Activated CD4-positive, alpha-beta memory T cell treated with anti-CD3 and anti-CD28 coated beads, Interleukin-2, amount 10 ng/mL, durations not matched to agents 7 days and 5 days (primary cell): Measurements from ENCODE around the gene EMP1. TPM values are rescaled to one million over a fixed set of nuclear protein-coding genes. Genes with fewer than 3 reads are reported as not detected.

Source experiments
- CTCF ChIA-PET: fragments of 350-600 bp; sonication (Branson Sonifier 250); formaldehyde crosslinking; loops from one replicate; lab custom pipeline; 2021; ENCODE audit warnings: antibody characterized with exemption, inconsistent platforms; lab: Charles Lee
- POLR2A ChIA-PET: fragments of 350-600 bp; sonication (Branson Sonifier 250); formaldehyde crosslinking; loops from one replicate; lab custom pipeline; 2021; ENCODE audit warnings: antibody characterized with exemption; lab: Charles Lee
- DNase-seq: peaks from one replicate; pipeline ENCODE4 v3.0.0-alpha.2; 2020
- H3K27ac Mint-ChIP-seq: one replicate; pipeline ENCODE4 v1.8.0; 2021; ENCODE audit warnings: mild to moderate bottlenecking, mixed read lengths
- H3K27me3 Mint-ChIP-seq: one replicate; pipeline ENCODE4 v1.8.0; 2021; ENCODE audit warnings: mixed read lengths
- H3K36me3 Mint-ChIP-seq: one replicate; pipeline ENCODE4 v1.8.0; 2021; ENCODE audit warnings: low read depth, mixed read lengths
- H3K4me1 Mint-ChIP-seq: one replicate; pipeline ENCODE4 v1.8.0; 2021; ENCODE audit warnings: mixed read lengths
- H3K4me3 Mint-ChIP-seq: one replicate; pipeline ENCODE4 v1.8.0; 2021; ENCODE audit warnings: mild to moderate bottlenecking, mixed read lengths
- H3K9me3 Mint-ChIP-seq: one replicate; pipeline ENCODE4 v1.8.0; 2021; ENCODE audit warnings: mixed read lengths
- total RNA-seq, 2 experiments: library from RNA; stranded (reverse); gene quantifications; one replicate each; pipeline ENCODE4 v1.2.3, GENCODE V29; 2021

EMP1 gene
- total RNA-seq, 2 experiments from 2014 or later = 90.4 to 101 TPM

DNA sequence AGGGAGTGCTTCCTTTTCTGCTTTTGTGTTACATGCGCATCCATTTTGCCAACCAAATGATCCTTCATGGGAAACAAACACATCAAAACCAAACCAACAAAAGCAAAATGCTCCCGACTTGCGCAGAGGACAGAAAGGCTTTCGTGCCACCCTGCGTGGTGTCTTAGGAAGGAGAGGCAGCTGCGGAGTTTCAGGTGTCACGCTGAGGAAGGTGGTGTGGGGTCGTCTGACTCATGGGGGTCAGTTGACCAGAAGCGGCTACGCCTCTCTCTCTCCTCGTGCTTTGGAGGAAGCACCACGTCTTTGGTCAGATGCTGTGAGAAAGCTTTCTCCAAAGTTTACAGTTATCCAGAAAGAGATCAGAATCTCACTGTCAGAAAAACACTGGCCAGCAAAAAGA, 7.9 kb downstream of the EMP1 start:
- peaks cover 12% of the 10 kb centered on the region for H3K36me3 Mint-ChIP-seq
- no peaks in the 10 kb centered on the region for H3K9me3 Mint-ChIP-seq
- ChIA-PET CTCF (interaction anchor here (0.6 to 1.0 kb wide), 2 partner anchors 8 to 106 kb away, joined by 3 to 4 read pairs; partner anchors contain the start of gene EMP1), POLR2A (interaction anchor here (1.3 kb wide), 1 partner anchor 8 kb away, joined by 4 read pairs; the partner anchor contains the start of gene EMP1)
- peaks cover 67% of the 10 kb centered on the region for H3K4me1 Mint-ChIP-seq
- H3K27ac Mint-ChIP-seq = no peak overlapping the region
- no peak overlapping the region for H3K4me3 Mint-ChIP-seq
- no peak for DNase-seq
- no peaks in the 10 kb centered on the region for H3K27me3 Mint-ChIP-seq

DNA sequence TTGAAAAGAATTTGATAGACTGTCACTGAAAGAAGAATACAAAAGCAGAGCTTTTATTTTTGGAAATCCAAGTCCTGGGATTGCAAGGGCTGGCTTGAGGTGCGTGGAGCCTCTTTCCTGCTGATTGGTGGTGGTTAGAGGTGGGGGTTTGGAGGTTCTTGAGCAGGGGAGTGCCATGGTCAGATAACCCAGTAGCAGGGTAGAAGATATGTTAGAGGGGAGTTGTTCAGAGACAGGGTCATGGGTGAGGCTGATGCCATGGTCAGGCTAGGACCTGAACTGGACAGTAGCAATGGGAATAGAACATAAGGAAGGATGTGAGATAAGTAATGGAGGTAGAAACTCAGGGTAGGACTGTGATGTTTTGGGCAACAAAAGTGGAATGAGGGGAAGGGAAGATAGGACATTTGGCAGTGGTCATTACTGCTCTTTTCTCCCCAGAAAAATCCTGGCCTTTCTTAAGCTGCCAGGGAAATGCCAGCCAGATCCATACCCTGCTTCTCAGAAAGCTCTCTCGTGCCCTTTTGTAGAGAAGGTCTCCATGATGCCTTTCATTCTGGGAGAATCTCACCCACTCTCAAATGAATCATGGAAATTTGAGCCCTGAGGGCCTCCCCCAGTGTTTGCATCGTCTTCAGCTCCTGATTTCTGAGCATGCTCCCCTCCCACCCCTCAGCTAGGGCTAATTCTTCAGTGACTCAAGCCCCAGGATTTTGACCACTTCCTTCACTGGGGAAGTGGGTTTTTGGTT, 9.5 kb downstream of the EMP1 start:
- Mint-ChIP-seq H3K27ac (peak overlapping the region; percentile 29), H3K4me1 (peaks cover 67% of the 10 kb centered on the region), H3K36me3 (peaks cover 4% of the 10 kb centered on the region), H3K27me3 (no peaks in the 10 kb centered on the region), H3K4me3 (no peak overlapping the region), H3K9me3 (no peaks in the 10 kb centered on the region)
- DNase-seq = peak; percentile 33
- ChIA-PET POLR2A (interaction anchor here (1.0 to 2.1 kb wide), 4 partner anchors 8 to 105 kb away, joined by 3 to 10 read pairs (median 6); partner anchors contain the start of gene EMP1), CTCF (interaction anchor here (1.6 to 2.3 kb wide), 2 partner anchors 9 to 105 kb away, joined by 3 to 9 read pairs; no protein-coding TSS in a partner anchor)

DNA sequence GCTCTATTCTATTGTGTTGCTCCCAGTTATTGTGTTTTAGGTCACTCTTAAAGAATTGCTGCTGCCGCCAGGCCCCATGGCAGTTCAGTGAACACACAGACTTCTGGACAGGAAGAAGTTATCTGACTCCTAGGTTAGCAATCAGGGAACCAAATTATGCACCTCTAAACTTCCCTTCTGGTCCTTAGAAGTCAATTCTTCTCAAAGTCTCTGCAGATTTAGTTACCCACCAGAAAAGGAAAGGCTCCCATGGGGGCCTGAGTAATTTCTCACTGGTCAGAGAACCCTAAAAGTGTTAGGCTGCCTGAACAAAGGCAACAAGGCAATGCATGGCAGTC, 10.0 kb downstream of the EMP1 start:
- ChIA-PET CTCF (interaction anchor here (0.9 to 2.3 kb wide), 4 partner anchors 9 to 160 kb away, joined by 3 to 9 read pairs (median 4); no protein-coding TSS in a partner anchor), POLR2A (interaction anchor here (1.0 to 2.1 kb wide), 3 partner anchors 9 to 105 kb away, joined by 3 to 10 read pairs (median 7); partner anchors contain the start of gene EMP1)
- Mint-ChIP-seq H3K27me3 (no peaks in the 10 kb centered on the region), H3K4me1 (peaks cover 69% of the 10 kb centered on the region), H3K4me3 (no peak overlapping the region), H3K9me3 (no peaks in the 10 kb centered on the region), H3K36me3 (peaks cover 6% of the 10 kb centered on the region), H3K27ac (peak overlapping the region; percentile 14)
- DNase-seq = no peak

DNA sequence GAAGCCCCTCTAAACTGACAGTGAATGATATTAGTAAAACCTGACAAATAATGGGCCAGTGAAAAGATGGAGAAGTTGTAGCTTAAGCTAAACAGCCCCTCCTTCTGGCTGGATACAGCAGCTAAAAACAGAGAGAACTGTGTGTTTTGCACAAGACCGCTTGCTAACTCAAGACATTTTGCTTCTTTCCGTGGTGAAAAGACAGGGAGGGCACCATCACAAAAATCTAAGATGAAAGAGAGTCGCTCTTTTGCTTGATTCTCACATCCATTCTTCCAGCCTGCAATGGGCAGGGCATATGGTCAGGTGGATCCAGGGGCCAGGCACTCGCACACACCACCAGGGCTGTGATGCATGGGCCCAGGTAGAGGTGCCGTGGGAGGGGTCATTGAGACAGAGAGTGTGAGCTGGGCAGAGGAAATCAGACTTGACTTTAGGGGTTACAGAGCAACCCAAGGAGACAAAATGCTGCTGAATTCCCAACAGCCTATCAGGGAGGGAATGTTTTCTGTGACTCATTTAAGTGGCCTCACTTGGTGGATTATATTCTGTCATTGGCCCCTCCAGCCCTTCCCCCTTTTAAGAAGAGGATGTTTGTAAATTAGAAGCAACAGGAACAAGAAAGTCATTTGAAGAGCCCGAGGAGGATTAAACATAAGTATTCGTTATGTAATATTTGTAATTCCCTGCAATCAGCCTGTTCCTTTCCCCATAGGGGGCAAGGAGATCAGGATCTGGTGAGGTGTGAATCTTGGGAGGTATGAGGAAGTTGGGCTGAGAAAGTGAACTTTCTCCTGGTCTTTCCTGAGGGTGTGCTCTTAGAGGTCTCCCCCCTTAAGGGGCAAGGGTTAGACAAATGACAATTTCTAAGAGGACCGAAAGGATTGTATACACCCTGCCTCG, 12.3 kb downstream of the EMP1 start:
- H3K27me3 Mint-ChIP-seq = no peaks in the 10 kb centered on the region
- ChIA-PET CTCF (interaction anchor here (1.0 to 6.6 kb wide), 6 partner anchors 9 to 292 kb away, joined by 3 to 102 read pairs (median 6); partner anchors contain the start of genes FAM234B and GSG1), POLR2A (interaction anchor here (0.9 to 1.1 kb wide), 3 partner anchors 29 to 110 kb away, joined by 3 to 6 read pairs (median 4); no protein-coding TSS in a partner anchor)
- no peak overlapping the region for H3K27ac Mint-ChIP-seq
- no peak for DNase-seq
- H3K9me3 Mint-ChIP-seq = no peaks in the 10 kb centered on the region
- peaks cover 26% of the 10 kb centered on the region for H3K36me3 Mint-ChIP-seq
- peaks cover 88% of the 10 kb centered on the region for H3K4me1 Mint-ChIP-seq
- no peak overlapping the region for H3K4me3 Mint-ChIP-seq

DNA sequence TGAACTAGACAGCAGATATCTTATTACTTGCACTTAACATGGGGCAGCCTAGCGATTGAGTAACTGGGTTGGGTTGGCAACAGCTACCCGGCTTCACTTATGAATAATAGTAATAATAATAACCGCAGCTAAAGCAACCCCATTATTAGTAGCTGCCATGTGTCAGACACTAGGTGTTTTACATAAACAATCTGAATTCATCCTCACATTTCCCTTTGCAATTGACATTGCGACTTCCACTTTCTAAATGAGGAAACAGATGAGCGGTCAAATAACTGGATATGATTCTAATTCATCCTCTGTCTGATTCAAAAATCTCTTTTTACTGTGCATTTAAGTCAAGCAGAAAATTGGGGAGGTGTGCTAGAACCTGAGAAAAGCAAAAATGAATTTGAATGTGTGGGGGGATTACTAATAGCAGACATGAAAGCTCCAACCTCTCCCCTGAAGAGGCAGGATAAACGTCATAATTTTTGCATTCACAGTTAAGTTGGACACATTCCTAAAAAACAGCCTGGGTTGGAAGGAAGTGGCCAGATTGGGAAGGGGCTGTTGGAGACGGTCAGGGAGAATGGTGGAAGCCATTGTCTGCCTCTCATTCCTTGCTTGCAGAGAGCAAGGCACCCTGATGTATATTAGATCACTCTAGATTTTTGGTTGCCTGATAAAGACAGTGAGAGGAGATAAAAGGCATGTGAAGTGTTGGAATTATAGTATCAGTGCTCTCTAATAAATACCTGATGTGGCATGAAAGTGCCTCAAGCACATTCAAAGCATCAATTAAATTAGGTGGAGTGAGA, 13.1 kb downstream of the EMP1 start:
- H3K4me3 Mint-ChIP-seq = no peak overlapping the region
- peaks cover 27% of the 10 kb centered on the region for H3K36me3 Mint-ChIP-seq
- CTCF ChIA-PET = interaction anchor here (1.1 to 6.6 kb wide), 5 partner anchors 13 to 294 kb away, joined by 4 to 102 read pairs (median 36); partner anchors contain the start of genes EMP1, FAM234B and GSG1
- no peaks in the 10 kb centered on the region for H3K9me3 Mint-ChIP-seq
- H3K27me3 Mint-ChIP-seq = no peaks in the 10 kb centered on the region
- H3K4me1 Mint-ChIP-seq = peaks cover 84% of the 10 kb centered on the region
- H3K27ac Mint-ChIP-seq = no peak overlapping the region
- no peak for DNase-seq
- POLR2A ChIA-PET = interaction anchor here (0.8 to 1.5 kb wide), 2 partner anchors 14 to 44 kb away, joined by 3 to 5 read pairs; no protein-coding TSS in a partner anchor

DNA sequence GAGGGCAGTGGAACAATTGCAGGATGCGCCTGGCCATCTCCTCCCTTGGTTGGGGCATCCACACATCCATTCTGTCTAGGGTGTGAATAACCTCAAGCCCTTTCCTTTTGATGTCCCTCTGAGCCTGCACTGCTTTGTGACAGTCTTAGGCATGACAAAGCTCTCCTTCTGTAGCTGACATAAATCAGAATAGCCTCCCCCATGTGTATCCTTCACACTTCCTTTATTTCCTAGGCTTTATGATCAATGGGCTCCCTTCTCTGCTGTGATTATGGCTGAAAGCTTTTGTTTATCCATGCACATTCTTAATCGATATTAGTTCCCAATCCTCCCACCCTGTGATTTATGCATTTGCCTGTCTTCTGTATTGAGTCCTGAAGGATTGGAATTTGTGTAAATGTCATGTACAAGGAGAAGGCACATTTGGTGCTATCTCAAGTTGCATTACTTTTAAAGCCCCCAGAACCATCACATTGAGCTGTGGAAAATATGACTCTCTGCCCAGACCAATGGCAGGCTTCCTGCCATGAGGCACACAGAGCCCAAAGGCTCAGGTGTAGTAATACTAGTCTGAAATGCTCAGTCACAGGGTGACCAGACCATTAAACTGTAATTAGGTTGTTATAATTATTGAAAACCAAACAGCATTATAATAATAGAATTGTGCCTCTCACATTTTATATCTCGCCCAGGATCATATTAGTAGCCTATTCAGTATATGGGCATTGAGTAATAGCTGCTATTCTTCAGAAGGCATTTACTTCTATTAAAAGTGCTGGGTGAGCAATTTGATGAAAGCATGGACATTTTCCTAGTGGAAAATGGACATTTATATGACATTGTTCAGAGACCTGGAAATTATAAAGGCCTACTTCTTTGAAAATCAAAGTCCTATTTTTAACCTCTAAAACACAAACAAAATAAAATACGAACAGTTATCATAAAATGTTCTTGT, 14.0 kb downstream of the EMP1 start:
- DNase-seq = no peak
- H3K4me1 Mint-ChIP-seq = peaks cover 79% of the 10 kb centered on the region
- H3K4me3 Mint-ChIP-seq = no peak overlapping the region
- POLR2A ChIA-PET = interaction anchor here (0.8 to 1.8 kb wide), 3 partner anchors 15 to 110 kb away, joined by 3 to 11 read pairs (median 5); no protein-coding TSS in a partner anchor
- no peaks in the 10 kb centered on the region for H3K27me3 Mint-ChIP-seq
- H3K36me3 Mint-ChIP-seq = peaks cover 33% of the 10 kb centered on the region
- H3K27ac Mint-ChIP-seq = no peak overlapping the region
- CTCF ChIA-PET = interaction anchor here (0.9 to 6.6 kb wide), 13 partner anchors 14 to 295 kb away, joined by 3 to 102 read pairs (median 9); partner anchors contain the start of genes EMP1, FAM234B and GSG1
- no peaks in the 10 kb centered on the region for H3K9me3 Mint-ChIP-seq

DNA sequence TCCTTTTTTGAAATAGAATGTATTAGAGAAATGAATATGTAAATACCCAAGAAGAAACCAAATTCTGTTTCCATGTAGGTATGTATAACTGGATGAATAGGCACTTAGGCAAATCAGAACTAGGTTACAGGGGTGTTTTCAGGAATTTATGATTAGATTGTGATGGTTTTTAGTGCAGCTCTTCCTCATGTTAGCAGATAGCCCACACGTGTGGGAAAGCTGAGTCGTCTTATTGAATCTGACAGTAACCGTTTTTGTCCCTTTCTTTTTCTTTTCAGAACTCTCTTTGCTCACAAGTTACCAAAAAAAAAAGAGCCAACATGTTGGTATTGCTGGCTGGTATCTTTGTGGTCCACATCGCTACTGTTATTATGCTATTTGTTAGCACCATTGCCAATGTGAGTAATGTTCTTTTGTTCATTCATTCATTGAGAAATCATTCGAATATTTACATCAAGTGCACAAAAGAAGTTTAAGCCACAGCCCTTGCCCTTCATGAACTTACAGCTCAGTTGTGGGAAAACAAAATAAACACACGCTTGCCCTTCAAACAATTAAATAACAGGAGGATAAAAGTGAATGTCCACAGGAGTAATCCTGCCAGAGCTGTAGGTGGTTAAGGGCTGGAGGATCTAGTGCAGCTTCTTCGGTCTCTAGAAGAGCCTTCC, 14.8 kb downstream of the EMP1 start:
- peaks cover 41% of the 10 kb centered on the region for H3K36me3 Mint-ChIP-seq
- H3K4me1 Mint-ChIP-seq = peaks cover 71% of the 10 kb centered on the region
- no peaks in the 10 kb centered on the region for H3K27me3 Mint-ChIP-seq
- no peaks in the 10 kb centered on the region for H3K9me3 Mint-ChIP-seq
- peak overlapping the region; percentile 47 for H3K27ac Mint-ChIP-seq
- ChIA-PET CTCF (interaction anchor here (0.7 to 6.6 kb wide), 36 partner anchors 9 to 495 kb away, joined by 3 to 102 read pairs (median 5); partner anchors contain the start of genes EMP1, FAM234B and GSG1), POLR2A (interaction anchor here (0.7 to 1.8 kb wide), 9 partner anchors 10 to 237 kb away, joined by 3 to 11 read pairs (median 4); no protein-coding TSS in a partner anchor)
- H3K4me3 Mint-ChIP-seq = peak overlapping the region; percentile 43
- DNase-seq = no peak

DNA sequence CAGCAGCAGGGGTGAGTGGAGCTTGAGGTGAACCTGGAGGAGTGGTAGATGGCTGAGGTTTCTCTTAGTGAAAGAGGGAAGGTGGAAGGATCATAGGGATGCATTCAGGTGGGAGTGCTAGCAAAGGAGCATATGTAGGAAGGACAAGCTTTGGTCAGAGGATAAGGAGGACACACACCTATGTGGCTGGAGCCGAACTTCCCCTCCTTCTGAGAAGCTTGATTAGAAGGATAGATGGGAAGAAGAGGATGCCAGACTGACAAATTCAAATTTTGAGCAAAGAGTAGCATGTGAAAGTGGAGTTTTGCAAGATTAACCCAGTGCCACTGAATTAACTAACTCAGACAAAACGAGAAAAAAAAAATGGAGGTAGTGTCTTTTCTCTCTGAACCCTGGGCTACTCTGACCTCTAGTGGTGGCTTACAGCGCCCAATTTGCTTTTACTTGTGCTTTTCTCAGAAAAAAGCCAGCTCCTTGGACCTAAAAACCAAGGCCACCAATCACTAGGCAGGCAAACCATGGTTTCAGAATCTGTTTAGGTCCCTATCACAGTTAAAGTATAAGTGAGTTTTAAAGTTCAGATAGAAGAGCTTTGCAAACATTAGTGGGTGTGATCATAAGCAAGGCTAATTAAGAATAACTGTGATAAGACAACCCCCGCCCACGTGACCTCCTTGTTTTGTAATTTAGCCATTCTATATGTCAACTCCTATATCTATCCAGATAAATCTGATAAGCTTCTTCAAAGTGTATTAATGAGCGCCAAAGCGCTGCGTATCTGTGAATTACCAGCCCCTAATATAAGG, 15.5 kb downstream of the EMP1 start:
- H3K36me3 Mint-ChIP-seq = peaks cover 43% of the 10 kb centered on the region
- no peaks in the 10 kb centered on the region for H3K27me3 Mint-ChIP-seq
- POLR2A ChIA-PET = interaction anchor here (0.6 to 1.8 kb wide), 10 partner anchors 9 to 238 kb away, joined by 3 to 11 read pairs (median 3); no protein-coding TSS in a partner anchor
- H3K4me3 Mint-ChIP-seq = peak overlapping the region; percentile 43
- CTCF ChIA-PET = interaction anchor here (0.6 to 6.6 kb wide), 45 partner anchors 10 to 496 kb away, joined by 3 to 102 read pairs (median 4); partner anchors contain the start of genes EMP1, FAM234B and GSG1
- peak overlapping the region; percentile 47 for H3K27ac Mint-ChIP-seq
- peak; percentile 76 for DNase-seq
- H3K4me1 Mint-ChIP-seq = peaks cover 65% of the 10 kb centered on the region
- no peaks in the 10 kb centered on the region for H3K9me3 Mint-ChIP-seq

DNA sequence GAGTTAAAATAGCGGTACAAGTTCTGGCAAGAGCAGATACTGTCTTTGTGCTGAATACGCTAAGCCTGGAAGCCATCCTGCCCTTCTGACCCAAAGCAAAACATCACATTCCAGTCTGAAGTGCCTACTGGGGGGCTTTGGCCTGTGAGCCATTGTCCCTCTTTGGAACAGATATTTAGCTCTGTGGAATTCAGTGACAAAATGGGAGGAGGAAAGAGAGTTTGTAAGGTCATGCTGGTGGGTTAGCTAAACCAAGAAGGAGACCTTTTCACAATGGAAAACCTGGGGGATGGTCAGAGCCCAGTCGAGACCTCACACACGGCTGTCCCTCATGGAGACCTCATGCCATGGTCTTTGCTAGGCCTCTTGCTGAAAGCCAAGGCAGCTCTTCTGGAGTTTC, 18.5 kb downstream of the EMP1 start:
- H3K9me3 Mint-ChIP-seq = peaks cover 4% of the 10 kb centered on the region
- CTCF ChIA-PET = interaction anchor here (0.8 to 0.9 kb wide), 2 partner anchors 8 to 63 kb away, joined by 3 read pairs; no protein-coding TSS in a partner anchor
- peaks cover 38% of the 10 kb centered on the region for H3K4me1 Mint-ChIP-seq
- no peak for DNase-seq
- no peak overlapping the region for H3K27ac Mint-ChIP-seq
- POLR2A ChIA-PET = interaction anchor here (0.8 to 1.3 kb wide), 2 partner anchors 11 to 114 kb away, joined by 4 read pairs; no protein-coding TSS in a partner anchor
- H3K4me3 Mint-ChIP-seq = no peak overlapping the region
- H3K36me3 Mint-ChIP-seq = peaks cover 64% of the 10 kb centered on the region
- H3K27me3 Mint-ChIP-seq = no peaks in the 10 kb centered on the region
